GM21529 (cell line): ENCODE data around the gene TUBG1.
"Not testable (repeated sequence)": the region's sequence is repeated elsewhere in the genome, so short reads cannot be mapped to it uniquely, and the experiment has no call there.

Source experiments
- ATAC-seq: cut with Tn5 transposase; IDR thresholded peaks from one replicate; pipeline ENCODE4 v1.9.1; 2021; ENCODE audit not compliant: unreplicated experiment

The TUBG1 gene

DNA sequence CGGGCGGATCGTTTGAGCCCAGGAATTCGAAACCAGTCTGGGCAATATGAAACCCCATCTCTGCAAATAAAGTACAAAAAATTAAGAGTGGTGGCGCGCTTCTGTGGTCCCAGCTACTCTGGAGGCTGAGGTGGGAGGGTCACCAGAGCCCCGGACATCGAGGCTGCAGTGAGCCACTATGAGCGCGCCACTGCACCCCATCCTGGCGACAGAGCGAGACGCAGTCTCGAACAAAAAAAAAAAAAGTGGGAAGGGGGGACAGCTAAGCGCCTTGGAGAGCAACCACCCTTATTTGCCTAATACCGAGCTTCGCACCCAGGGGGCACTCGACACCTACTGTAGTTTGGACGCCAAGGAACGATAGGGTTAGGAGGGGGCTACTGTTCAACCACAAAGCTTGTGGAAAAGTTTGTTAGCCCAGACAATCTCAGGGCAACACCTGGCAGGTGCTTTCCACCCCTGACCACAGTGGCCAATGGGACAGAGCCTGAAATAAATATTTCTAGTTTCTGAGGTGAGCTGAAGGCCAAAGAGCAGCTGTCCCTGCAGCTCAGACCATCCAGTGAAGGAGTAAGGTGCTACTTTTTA, 31.1 kb upstream of the TUBG1 start:
- peak; percentile 56 for ATAC-seq

GRCh38 chr17:42579794-42580551, 29.5 kb upstream of the TUBG1 start:
- ATAC-seq = no peak

DNA sequence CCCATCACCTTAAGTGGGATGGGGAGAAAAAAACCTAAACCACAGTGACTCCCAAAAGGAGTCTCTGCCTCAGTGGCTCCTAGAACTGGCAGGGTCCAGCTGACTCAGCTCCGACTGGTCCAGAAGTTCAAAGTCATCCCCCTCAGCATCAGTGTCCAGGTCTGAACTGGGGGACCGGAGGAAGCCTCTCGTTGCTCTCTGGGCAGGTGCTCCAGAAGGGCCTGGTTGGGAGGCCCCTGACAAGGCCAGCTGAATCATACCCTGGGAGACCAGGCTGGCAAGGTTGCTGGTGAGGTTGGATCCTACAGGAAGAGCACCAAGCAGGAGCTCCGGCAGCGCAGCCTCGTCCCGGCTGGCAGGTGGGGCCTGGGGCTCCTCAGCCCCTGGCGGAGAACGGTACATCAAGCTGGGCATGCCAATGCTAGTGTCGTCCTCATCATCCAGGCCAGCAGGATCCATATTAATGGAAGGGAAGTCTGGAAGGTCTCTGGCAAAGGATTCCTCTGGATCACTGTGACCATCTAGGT, 27.7 kb upstream of the TUBG1 start:
- ATAC-seq = no peak

- no peak for ATAC-seq
These were observed 24.6 kb upstream of the TUBG1 start for GRCh38 chr17:42584880-42585279.

DNA sequence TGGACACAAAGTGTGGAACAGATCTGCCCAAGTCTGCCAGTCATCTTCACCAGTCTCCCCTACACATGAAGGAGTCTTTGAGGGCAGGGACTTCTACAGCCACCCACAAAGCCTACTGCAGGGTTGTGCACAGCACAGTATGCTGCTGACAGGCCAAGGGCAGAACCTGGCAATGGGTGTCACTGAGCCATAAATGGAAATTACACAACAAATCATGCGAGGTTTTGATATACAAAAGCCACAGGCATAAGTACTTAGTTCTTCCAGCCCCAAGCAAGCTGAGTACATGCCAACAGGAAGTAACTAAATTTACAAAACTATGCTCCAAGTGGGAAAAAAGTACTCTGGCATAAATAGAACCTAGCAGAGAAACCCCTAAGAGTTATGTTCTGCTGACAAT, 24.1 kb upstream of the TUBG1 start:
- no peak for ATAC-seq

DNA sequence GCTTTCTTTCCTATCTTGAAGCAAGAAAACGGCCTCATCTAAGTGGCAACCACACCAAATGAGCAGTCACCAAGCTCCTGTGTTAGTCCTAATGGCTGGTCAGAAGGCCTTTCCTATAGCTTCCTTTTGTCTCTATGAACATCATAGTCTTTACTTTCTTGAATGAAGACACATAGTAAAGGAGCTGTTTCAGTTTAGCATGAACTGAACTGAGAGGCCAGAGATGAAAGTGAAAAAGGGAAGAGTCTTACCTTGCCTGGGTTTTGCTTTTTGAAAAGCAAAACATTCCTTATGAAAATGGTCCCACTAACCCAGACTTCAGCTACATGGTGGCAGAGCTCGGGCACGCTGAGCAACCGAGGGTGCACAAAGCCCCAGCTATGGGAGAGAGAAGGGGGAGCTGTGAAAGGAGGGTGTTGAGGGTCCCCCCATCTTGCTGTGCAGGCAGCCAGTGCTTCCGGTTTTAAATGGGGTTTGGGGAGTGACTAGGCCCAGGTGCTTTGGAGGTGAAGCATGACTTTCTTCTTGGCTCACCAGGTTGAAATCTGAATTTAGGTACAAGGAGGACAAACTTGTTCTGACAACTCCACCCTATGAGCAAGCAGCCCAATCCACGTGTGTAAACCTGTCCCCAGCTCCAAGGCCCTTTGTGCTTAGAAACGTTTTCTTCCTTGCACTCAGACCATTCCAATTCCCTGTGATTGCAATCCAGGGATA, 22.8 kb upstream of the TUBG1 start:
- peak; percentile 56 for ATAC-seq

DNA sequence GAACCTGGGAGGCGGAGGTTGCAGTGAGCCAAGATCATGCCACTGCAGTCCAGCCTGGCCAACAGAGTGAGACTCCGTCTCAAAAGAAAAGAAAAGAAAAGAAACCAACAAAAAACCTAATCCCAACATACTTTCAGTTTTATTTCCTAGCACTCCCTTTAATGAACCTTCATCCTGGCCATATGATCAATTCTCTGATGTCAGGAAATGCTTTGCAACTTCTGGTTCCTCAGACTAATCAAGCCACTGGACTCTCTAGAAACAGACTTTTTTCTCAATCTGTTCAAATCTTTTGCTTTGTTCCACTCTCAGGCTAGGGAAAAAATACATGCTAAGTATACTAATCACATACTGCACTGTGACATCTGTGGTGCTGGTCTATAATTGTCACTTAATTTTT, 18.6 kb upstream of the TUBG1 start:
- no peak for ATAC-seq

GRCh38 chr17:42591411-42591810, 18.1 kb upstream of the TUBG1 start:
- ATAC-seq = no peak

GRCh38 chr17:42596386-42596785, 13.1 kb upstream of the TUBG1 start:
- ATAC-seq = no peak

- no peak for ATAC-seq
These were observed 10.6 kb upstream of the TUBG1 start for GRCh38 chr17:42598905-42599304.

DNA sequence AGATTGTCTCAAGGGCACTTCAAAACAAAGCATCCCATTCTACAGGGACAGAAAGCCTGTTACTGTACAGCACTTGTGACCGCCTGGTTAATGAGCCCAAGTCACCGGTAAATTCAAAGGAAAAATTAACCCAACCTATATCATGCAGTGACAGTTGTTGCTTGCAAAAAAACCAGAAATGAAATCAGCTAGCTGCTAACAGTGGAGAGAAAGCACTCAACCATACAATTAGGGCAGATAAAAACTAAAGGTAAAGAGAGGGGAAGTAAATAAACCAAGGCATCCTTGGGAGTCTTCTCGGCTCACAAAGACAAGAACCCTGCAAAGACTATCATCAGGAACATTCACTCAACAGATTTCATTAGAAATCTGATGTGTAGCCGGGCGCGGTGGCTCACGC, 6.2 kb upstream of the TUBG1 start:
- no peak for ATAC-seq

- ATAC-seq = no peak
These were observed 1.7 kb upstream of the TUBG1 start for GRCh38 chr17:42607769-42608168.

GRCh38 chr17:42608305-42609181, 940 bp upstream of the TUBG1 start:
- peak; percentile 42 for ATAC-seq

DNA sequence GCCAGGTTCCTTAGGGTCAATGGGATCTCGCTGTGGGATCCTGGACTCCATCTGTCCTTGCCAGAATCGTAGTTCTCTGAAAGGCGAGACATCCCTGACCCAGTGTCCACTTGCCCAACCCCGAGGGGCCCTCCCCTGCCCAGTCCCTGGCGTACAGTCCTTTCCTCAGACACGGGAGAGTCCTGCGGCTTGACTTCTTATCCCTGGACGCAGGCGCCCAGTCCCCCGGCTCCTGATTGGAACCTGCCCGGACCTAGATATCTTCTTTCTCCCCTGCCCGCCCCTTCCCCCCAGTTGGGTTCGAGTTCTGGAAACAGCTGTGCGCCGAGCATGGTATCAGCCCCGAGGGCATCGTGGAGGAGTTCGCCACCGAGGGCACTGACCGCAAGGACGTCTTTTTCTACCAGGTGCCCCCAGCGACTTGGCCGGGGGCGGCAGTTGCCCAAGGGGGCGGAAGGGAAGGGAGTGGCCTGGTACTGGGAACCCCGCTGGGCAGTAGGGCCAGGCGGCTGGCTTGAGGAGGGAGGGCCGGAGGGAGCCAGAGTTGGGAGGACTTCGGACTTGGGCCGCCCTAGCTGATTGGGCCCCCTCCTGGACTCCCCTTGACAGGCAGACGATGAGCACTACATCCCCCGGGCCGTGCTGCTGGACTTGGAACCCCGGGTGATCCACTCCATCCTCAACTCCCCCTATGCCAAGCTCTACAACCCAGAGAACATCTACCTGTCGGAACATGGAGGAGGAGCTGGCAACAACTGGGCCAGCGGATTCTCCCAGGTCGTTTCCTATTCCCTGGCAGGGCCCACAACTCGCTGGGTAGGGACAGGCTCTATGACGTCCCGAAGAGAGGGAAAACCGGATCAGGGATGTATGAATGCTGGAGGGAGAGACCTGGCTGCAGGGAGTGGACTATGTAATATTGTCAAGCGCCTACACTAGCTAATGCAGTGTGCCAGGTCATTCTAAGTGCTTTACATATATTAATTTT, 625 bp downstream of the TUBG1 start:
- ATAC-seq = peak; percentile 9

GRCh38 chr17:42612013-42612412, 2.5 kb downstream of the TUBG1 start:
- ATAC-seq = no peak

GRCh38 chr17:42613699-42614295, 4.3 kb downstream of the TUBG1 start:
- no peak for ATAC-seq

GRCh38 chr17:42617956-42618431, 8.5 kb downstream of the TUBG1 start:
- peak; percentile 17 for ATAC-seq

GRCh38 chr17:42618442-42619150, 9.1 kb downstream of the TUBG1 start:
- peak; percentile 79 for ATAC-seq

- not testable (repeated sequence) for ATAC-seq
These were observed 12.5 kb downstream of the TUBG1 start for GRCh38 chr17:42621987-42622386.
